Prostate gland (tissue), 2 donors: ENCODE data around the gene NEDD4L. TPM values are rescaled to one million over a fixed set of nuclear protein-coding genes. Genes with fewer than 3 reads are reported as not detected.

Experiments
- DNase-seq: peaks from one replicate; pipeline ENCODE4 v3.0.0-alpha.2; 2019; ENCODE audit warnings: low spot score
- H3K27ac ChIP-seq, 2 donors: fragments of 200-600 bp; sonication (generic); 2 replicates each; pipeline ENCODE4 v1.5.1; 2017 to 2019
- H3K27me3 ChIP-seq: fragments of 200-600 bp; sonication (generic); replicated peaks from 2 replicates; pipeline ENCODE4 v1.5.1; 2019; ENCODE audit not compliant: insufficient read depth
- H3K36me3 ChIP-seq, 2 donors: fragments of 200-600 bp; sonication (generic); 1 replicate in 1 of 2; 2 replicates in 1 of 2; pipeline versions ENCODE4 v1.5.1 to v1.8.1; 2017 to 2019
- H3K4me1 ChIP-seq: fragments of 200-600 bp; sonication (generic); replicated peaks from 2 replicates; pipeline ENCODE4 v1.5.1; 2019
- H3K4me3 ChIP-seq, 2 donors: fragments of 200-600 bp; sonication (generic); 2 replicates each; pipeline ENCODE4 v1.5.1; 2017 to 2019
- H3K9me3 ChIP-seq: fragments of 200-600 bp; sonication (generic); 2 replicates; pipeline ENCODE4 v1.5.1; 2017
- POLR2A ChIP-seq: fragments of 450-650 bp; IDR thresholded peaks from one replicate; pipeline ENCODE4 v1.6.1; 2016; ENCODE audit warnings: antibody characterized with exemption, mild to moderate bottlenecking
- POLR2AphosphoS5 ChIP-seq: sonication (generic); formaldehyde crosslinking; IDR thresholded peaks from one replicate; pipeline ENCODE4 v1.6.1; 2017; ENCODE audit warnings: antibody characterized with exemption
- WGBS: methylation state at CpG from one replicate; pipeline ENCODE4 v1.1.5; 2018; 5-methylcytosine and 5-hydroxymethylcytosine counted together
- intact Hi-C: fragments of 100-400 bp; cut with DNase I; formaldehyde crosslinking; loops from one replicate; pipeline ENCODE4 v1.14.2; 2022
- total RNA-seq, 2 donors: library from RNA; depleted of rRNA; stranded (reverse); fragments of >200 nt; gene quantifications; one replicate each; pipeline ENCODE4 v1.1.0, GENCODE V29; 2016
- TF ChIP-seq, protein P1 (sequence below), 4 experiments: fragments of 200-600 bp in 2 of 4; fragments of 450-650 bp in 2 of 4; sonication (generic) in 2 of 4; IDR thresholded peaks; 1 replicate in 3 of 4; 2 replicates in 1 of 4; pipeline ENCODE4 v1.5.1; 2016 to 2019; ENCODE audit warnings: antibody characterized with exemption in 4 of 4, mild to moderate bottlenecking in 2 of 4, moderate library complexity in 2 of 4

NEDD4L gene
- total RNA-seq, 2 donors from 2014 or later = 280 to 420 TPM

DNA sequence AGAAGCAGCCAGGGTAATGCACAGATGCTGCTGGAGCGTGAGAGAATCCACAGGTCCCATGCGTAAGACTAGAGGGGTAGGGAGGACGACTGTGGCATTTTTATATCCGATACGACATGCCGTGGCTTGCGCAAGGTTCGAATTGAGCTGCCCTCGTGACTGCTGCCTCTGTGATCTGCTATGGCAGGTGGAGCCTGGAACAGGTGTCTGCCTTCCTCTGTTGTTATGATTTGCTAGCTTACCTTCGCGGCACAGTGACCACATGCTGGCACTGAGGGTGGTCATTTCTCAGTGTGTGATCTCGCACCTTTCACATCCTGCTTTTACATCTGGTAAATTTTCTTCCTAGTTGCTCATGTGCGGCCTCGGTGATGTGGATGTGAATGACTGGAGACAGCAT, 344.7 kb downstream of the NEDD4L start:
- DNase-seq = no peak
- 79% methylated on average over 14 of the region's 14 CpGs for WGBS
- Histone ChIP-seq H3K36me3 (peaks cover 0 to 2% of the 10 kb centered on the region in 2 donors), H3K27ac (no peak overlapping the region), H3K9me3 (no peaks in the 10 kb centered on the region), H3K4me1 (no peaks in the 10 kb centered on the region), H3K4me3 (no peak overlapping the region), H3K27me3 (no peaks in the 10 kb centered on the region)
- TF ChIP-seq, protein P1, sequence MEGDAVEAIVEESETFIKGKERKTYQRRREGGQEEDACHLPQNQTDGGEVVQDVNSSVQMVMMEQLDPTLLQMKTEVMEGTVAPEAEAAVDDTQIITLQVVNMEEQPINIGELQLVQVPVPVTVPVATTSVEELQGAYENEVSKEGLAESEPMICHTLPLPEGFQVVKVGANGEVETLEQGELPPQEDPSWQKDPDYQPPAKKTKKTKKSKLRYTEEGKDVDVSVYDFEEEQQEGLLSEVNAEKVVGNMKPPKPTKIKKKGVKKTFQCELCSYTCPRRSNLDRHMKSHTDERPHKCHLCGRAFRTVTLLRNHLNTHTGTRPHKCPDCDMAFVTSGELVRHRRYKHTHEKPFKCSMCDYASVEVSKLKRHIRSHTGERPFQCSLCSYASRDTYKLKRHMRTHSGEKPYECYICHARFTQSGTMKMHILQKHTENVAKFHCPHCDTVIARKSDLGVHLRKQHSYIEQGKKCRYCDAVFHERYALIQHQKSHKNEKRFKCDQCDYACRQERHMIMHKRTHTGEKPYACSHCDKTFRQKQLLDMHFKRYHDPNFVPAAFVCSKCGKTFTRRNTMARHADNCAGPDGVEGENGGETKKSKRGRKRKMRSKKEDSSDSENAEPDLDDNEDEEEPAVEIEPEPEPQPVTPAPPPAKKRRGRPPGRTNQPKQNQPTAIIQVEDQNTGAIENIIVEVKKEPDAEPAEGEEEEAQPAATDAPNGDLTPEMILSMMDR (IDR thresholded peaks at IDR 0.05) = no peak
- TF ChIP-seq POLR2AphosphoS5 = no peak
- TF ChIP-seq POLR2A = no peak
- intact Hi-C loops = no loop called here

GRCh38 chr18:58389745-58390144, 345.7 kb downstream of the NEDD4L start:
- no peaks in the 10 kb centered on the region for H3K27me3 ChIP-seq
- intact Hi-C loops = no loop called here
- H3K27ac ChIP-seq = no peak overlapping the region
- H3K9me3 ChIP-seq = no peaks in the 10 kb centered on the region
- no peaks in the 10 kb centered on the region for H3K4me1 ChIP-seq
- H3K4me3 ChIP-seq = no peak overlapping the region
- no peak for DNase-seq
- H3K36me3 ChIP-seq = peaks cover 0 to 2% of the 10 kb centered on the region in 2 donors
- 61% methylated on average over 2 of the region's 2 CpGs for WGBS
- no peak for TF ChIP-seq POLR2AphosphoS5

GRCh38 chr18:58390399-58390798, 346.4 kb downstream of the NEDD4L start:
- Histone ChIP-seq H3K4me1 (no peaks in the 10 kb centered on the region), H3K27ac (no peak overlapping the region), H3K9me3 (no peaks in the 10 kb centered on the region), H3K36me3 (peaks cover 0 to 2% of the 10 kb centered on the region in 2 donors), H3K27me3 (no peaks in the 10 kb centered on the region), H3K4me3 (no peak overlapping the region)
- WGBS = 92% methylated on average over 9 of the region's 9 CpGs
- DNase-seq = no peak
- intact Hi-C loops = no loop called here
- TF ChIP-seq POLR2AphosphoS5 = no peak
- TF ChIP-seq, protein P1 (IDR thresholded peaks at IDR 0.05) = no peak
- TF ChIP-seq POLR2A = no peak

DNA sequence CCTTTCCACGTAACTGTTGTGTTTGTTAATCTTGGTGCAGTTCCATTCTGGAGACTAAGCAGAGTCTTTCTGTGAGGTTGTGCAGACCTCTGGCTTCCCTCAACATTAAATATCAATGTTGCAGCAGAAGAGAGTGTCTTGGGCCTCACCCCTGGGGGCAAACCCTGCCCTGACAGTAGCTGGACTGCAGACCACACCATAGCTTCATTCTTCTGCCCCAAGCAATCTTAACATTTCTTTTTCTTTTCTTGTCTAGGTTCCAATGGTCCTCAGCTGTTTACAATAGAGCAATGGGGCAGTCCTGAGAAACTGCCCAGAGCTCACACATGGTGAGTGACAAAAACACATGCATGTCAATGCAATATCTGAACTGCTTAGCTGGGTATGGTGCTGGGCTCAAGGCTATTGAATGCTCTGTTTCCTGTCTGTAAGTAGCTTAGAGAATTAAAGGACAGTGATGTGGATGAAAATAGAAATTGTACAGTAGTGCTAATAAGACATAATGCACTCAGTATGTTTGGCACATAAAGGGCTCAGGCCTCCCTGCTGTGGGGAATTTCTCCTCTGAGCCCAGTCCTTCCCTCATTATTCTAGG, 347.3 kb downstream of the NEDD4L start:
- Histone ChIP-seq H3K4me3 (no peak overlapping the region), H3K4me1 (no peaks in the 10 kb centered on the region), H3K27ac (no peak overlapping the region), H3K36me3 (peaks cover 0 to 2% of the 10 kb centered on the region in 2 donors), H3K27me3 (no peaks in the 10 kb centered on the region), H3K9me3 (no peaks in the 10 kb centered on the region)
- DNase-seq = no peak
- intact Hi-C loops = no loop called here
- WGBS = 48% methylated on average over 1 of the region's 1 CpG
- TF ChIP-seq, protein P1 (IDR thresholded peaks at IDR 0.05) = no peak
- TF ChIP-seq POLR2AphosphoS5 = no peak
- no peak for TF ChIP-seq POLR2A

- Histone ChIP-seq H3K27me3 (no peaks in the 10 kb centered on the region), H3K4me3 (no peak overlapping the region), H3K27ac (no peak overlapping the region), H3K4me1 (no peaks in the 10 kb centered on the region), H3K36me3 (peaks cover 0 to 2% of the 10 kb centered on the region in 2 donors), H3K9me3 (no peaks in the 10 kb centered on the region)
- no peak for DNase-seq
- 80% methylated on average over 8 of the region's 8 CpGs for WGBS
- intact Hi-C loops = no loop called here
- TF ChIP-seq POLR2A (no peak), POLR2AphosphoS5 (no peak)
- TF ChIP-seq, protein P1 (IDR thresholded peaks at IDR 0.05) = no peak
These were observed 347.9 kb downstream of the NEDD4L start for GRCh38 chr18:58391932-58392323.
